WERI-Rb-1 (cell line): ENCODE measurements around the gene CEP350.

Experiments used
- DNase-seq: peaks from one replicate; pipeline ENCODE4 v3.0.0-alpha.2; 2020
- H3K27ac ChIP-seq: fragments of 250-450 bp; sonication (Bioruptor Pico); 2 replicates; pipeline ENCODE4 v1.5.1; 2020; ENCODE audit warnings: mild to moderate bottlenecking, moderate library complexity
- H3K27me3 ChIP-seq: fragments of 250-450 bp; sonication (Bioruptor Pico); 2 replicates; pipeline ENCODE4 v1.5.1; 2021; ENCODE audit warnings: mild to moderate bottlenecking, low read depth, moderate library complexity; ENCODE audit not compliant: insufficient read depth, severe bottlenecking
- H3K36me3 ChIP-seq: fragments of 250-450 bp; sonication (Bioruptor Pico); 2 replicates; pipeline ENCODE4 v1.5.1; 2020; ENCODE audit warnings: mild to moderate bottlenecking, moderate library complexity
- H3K4me3 ChIP-seq: 2 replicates; pipeline ENCODE4 v1.5.1; 2011; ENCODE audit warnings: low read depth, mild to moderate bottlenecking, control low read depth, low read length
- H3K9me3 ChIP-seq: fragments of 250-450 bp; sonication (Bioruptor Pico); 2 replicates; pipeline ENCODE4 v1.5.1; 2021; ENCODE audit warnings: mild to moderate bottlenecking, moderate library complexity; ENCODE audit not compliant: severe bottlenecking
- CTCF ChIP-seq: IDR thresholded peaks from 2 replicates; pipeline ENCODE4 v1.5.1; 2011; ENCODE audit warnings: low read depth, mild to moderate bottlenecking, control low read depth, inconsistent platforms, low read length

Gene CEP350

GRCh38 chr1:180062452-180062971, 107.9 kb downstream of the CEP350 start:
- no peak for DNase-seq
- no peaks in the 10 kb centered on the region for H3K9me3 ChIP-seq
- no peak overlapping the region for H3K4me3 ChIP-seq
- no peaks in the 10 kb centered on the region for H3K27me3 ChIP-seq
- no peak for TF ChIP-seq CTCF
- no peak overlapping the region for H3K27ac ChIP-seq
- peaks cover 78% of the 10 kb centered on the region for H3K36me3 ChIP-seq

DNA sequence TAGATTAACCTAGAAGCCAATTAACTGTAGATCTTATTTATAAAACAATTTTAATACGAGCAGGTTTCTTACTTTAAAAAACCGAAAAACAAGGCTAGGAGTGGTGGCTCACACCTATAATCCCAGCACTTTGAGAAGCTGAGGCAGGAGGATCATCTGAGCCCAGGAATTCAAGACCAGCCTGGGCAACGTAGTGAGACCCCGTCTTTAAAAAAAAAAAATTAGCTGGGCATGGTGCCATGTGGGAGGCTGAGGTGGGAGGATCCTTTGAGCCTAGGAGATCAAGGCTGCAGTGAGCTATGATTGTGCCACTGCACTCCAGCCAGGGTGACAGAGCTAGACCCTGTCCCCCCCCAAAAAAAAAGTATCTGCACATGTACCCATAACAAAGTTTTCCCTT, 110.8 kb downstream of the CEP350 start:
- Histone ChIP-seq H3K27ac (no peak overlapping the region), H3K27me3 (no peaks in the 10 kb centered on the region), H3K4me3 (no peak overlapping the region), H3K36me3 (peaks cover 85% of the 10 kb centered on the region), H3K9me3 (no peaks in the 10 kb centered on the region)
- DNase-seq = no peak
- no peak for TF ChIP-seq CTCF

GRCh38 chr1:180066150-180066549, 111.5 kb downstream of the CEP350 start:
- TF ChIP-seq CTCF = no peak
- no peaks in the 10 kb centered on the region for H3K9me3 ChIP-seq
- no peak overlapping the region for H3K27ac ChIP-seq
- no peaks in the 10 kb centered on the region for H3K27me3 ChIP-seq
- no peak overlapping the region for H3K4me3 ChIP-seq
- peaks cover 87% of the 10 kb centered on the region for H3K36me3 ChIP-seq
- DNase-seq = no peak

DNA sequence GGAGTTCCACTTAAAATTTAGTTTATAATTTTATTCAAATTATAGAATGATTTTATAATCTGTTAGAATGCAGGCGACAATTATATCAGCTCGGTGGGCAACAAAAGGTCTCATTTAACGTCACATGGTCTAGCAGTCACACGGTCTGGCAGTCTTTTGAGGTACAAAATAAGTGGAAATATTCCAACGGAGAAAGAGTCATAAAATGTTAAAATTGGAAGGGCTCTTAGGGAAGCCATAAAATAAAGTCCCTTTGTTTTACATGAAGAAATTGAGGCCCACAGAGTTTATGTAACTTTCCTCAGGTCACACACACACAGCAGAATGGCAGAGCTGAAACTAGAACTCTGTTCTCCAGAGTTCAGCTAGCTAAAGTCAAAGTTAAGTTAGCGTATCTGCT, 115.7 kb downstream of the CEP350 start:
- DNase-seq = no peak
- Histone ChIP-seq H3K27ac (no peak overlapping the region), H3K36me3 (peaks cover 68% of the 10 kb centered on the region), H3K4me3 (no peak overlapping the region), H3K27me3 (no peaks in the 10 kb centered on the region), H3K9me3 (no peaks in the 10 kb centered on the region)
- TF ChIP-seq CTCF = no peak

- Histone ChIP-seq H3K4me3 (no peak overlapping the region), H3K36me3 (peaks cover 63% of the 10 kb centered on the region), H3K9me3 (no peaks in the 10 kb centered on the region), H3K27ac (no peak overlapping the region), H3K27me3 (no peaks in the 10 kb centered on the region)
- no peak for TF ChIP-seq CTCF
- no peak for DNase-seq
Measured at GRCh38 chr1:180071759-180072158, 117.1 kb downstream of the CEP350 start.

DNA sequence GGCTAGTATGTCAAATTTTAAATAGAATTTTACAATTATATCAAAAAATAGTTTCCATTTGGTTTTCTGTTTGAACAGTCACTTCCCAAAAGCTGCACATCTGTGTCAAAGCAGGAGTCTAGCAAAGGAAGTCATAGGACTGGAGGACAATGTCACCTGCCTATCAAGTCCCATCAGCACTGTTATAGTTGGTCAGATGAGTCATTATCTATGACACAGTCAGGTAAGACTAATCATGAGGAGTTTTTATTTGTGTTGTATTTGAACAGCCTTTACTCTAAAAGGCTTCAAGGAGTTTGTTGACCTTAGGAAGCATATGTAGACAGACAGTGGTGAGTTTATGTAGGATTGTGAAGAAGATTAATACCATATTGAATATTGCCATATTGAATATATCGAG, 125.8 kb downstream of the CEP350 start:
- no peak overlapping the region for H3K4me3 ChIP-seq
- H3K9me3 ChIP-seq = no peaks in the 10 kb centered on the region
- TF ChIP-seq CTCF = no peak
- no peak for DNase-seq
- H3K27me3 ChIP-seq = no peaks in the 10 kb centered on the region
- peaks cover 52% of the 10 kb centered on the region for H3K36me3 ChIP-seq
- H3K27ac ChIP-seq = no peak overlapping the region
